ENCODE measurements around the gene CACNB4.

Gene CACNB4

GRCh38 chr2:151968770-151969470 is 129.9 kb downstream of the CACNB4 start:
- no peak for TF ChIP-seq CTCF (conservative IDR thresholded peaks at IDR 0.05; ENCODE audit: low read length)
- no peak for DNase-seq (ENCODE audit: low read depth)
- no peak overlapping the region for H3K4me3 ChIP-seq (ENCODE audit: low read length)

GRCh38 chr2:151967829-151968722 is 130.8 kb downstream of the CACNB4 start:
- DNase-seq (ENCODE audit: low read depth), result no peak
- TF ChIP-seq CTCF (conservative IDR thresholded peaks at IDR 0.05; ENCODE audit: low read length), result no peak
- no peak overlapping the region for H3K4me3 ChIP-seq (ENCODE audit: low read length)

- H3K4me3 ChIP-seq (ENCODE audit: low read length), result no peak overlapping the region
- no peak for TF ChIP-seq CTCF (conservative IDR thresholded peaks at IDR 0.05; ENCODE audit: low read length)
- DNase-seq (ENCODE audit: low read depth), result no peak
These were observed 133.0 kb downstream of the CACNB4 start for GRCh38 chr2:151965884-151966283.

- H3K4me3 ChIP-seq (ENCODE audit: low read length), result no peak overlapping the region
- no peak for TF ChIP-seq CTCF (conservative IDR thresholded peaks at IDR 0.05; ENCODE audit: low read length)
- no peak for DNase-seq (ENCODE audit: low read depth)
These were observed 137.3 kb downstream of the CACNB4 start for GRCh38 chr2:151961558-151961957.

- H3K4me3 ChIP-seq (ENCODE audit: low read length), result no peak overlapping the region
- no peak for TF ChIP-seq CTCF (conservative IDR thresholded peaks at IDR 0.05; ENCODE audit: low read length)
- DNase-seq (ENCODE audit: low read depth), result no peak
These were observed 139.6 kb downstream of the CACNB4 start for GRCh38 chr2:151959238-151959637.

- H3K4me3 ChIP-seq (ENCODE audit: low read length), result no peak overlapping the region
- TF ChIP-seq CTCF (conservative IDR thresholded peaks at IDR 0.05; ENCODE audit: low read length), result no peak
- no peak for DNase-seq (ENCODE audit: low read depth)
These were observed 145.4 kb downstream of the CACNB4 start for GRCh38 chr2:151953467-151953866.

Measured in AG10803 (cell line).